HG03575 (cell line): ENCODE data around the gene COL23A1.

ENCODE experiments used
- ATAC-seq: cut with Tn5 transposase; IDR thresholded peaks from one replicate; pipeline ENCODE4 v1.9.1; 2021; ENCODE audit not compliant: unreplicated experiment, insufficient number of reproducible peaks, low FRiP score; ENCODE audit errors: extremely low read depth

COL23A1 gene

DNA sequence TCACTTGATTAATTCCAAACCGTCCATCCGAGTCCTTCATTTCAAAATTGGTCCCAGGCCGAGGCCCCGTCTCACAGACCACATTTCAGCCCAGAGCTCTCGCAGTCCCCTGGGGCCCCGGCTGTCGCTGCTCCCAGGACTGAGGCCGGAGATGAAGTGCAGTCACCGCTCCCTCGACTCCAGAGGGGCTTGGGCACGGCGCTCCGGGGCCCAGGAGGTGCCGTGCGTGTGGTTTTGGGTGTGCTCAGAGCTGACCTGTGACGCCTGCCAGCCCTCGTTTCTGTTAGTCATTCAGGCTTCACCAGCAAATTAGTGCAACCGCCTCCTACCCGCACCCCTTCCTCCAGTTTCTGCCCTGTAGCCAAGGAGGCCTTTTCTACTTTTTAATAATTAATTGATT lies 308.9 kb downstream of the COL23A1 start:
- no peak for ATAC-seq

DNA sequence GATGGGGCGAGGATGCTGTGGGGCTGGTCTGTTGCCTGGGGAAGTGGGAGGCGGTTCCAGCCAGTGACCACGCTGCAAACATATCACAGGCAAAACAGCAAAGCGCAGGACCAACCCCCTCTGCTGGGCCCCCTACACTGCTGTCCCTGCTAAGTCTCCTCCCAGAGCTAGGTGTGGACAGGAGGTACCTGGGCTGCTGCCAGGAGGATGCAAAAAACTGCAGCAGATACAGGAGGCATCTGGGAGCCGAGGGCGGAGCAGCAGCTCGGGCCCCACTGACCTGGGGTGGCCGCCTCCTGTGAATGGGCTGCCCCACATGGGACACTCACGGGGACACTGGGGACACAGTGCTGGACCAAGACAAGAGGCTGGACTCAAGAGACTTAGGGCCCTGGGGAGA lies 309.6 kb downstream of the COL23A1 start:
- no peak for ATAC-seq

DNA sequence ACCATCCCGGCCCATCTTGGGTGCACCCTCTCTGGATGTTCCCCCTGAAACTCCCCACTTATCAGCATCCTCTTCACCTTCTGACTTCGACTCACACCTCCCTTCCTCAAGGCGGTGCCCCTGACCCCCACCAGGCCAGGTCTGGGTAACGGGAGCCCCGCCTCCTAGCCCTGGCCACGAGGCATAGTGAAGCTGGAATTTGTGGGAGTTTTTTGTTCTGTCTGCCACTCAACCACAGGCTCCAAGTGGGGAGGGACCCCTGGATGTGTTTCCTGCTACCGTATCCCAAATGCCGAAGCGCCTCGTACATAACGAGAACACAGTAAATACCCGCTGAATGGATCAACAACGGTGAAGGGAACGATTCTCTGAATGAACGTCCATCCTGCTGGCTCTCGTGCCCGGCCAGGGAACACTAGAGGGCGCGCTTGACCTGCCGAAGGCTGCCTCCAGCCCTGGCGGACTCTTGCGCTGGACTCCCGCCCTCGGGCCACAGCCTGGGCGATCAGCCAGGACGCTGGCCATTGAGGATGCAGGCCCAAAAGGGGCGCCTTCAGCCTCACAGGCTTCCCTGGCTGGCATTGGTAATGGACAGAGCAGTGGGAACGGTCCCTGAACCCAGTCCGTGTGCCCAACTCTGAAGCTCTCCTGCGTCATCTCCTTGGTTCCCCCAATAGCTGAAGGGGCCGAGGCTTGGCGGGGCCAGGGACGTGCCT lies 310.3 kb downstream of the COL23A1 start:
- ATAC-seq = no peak

DNA sequence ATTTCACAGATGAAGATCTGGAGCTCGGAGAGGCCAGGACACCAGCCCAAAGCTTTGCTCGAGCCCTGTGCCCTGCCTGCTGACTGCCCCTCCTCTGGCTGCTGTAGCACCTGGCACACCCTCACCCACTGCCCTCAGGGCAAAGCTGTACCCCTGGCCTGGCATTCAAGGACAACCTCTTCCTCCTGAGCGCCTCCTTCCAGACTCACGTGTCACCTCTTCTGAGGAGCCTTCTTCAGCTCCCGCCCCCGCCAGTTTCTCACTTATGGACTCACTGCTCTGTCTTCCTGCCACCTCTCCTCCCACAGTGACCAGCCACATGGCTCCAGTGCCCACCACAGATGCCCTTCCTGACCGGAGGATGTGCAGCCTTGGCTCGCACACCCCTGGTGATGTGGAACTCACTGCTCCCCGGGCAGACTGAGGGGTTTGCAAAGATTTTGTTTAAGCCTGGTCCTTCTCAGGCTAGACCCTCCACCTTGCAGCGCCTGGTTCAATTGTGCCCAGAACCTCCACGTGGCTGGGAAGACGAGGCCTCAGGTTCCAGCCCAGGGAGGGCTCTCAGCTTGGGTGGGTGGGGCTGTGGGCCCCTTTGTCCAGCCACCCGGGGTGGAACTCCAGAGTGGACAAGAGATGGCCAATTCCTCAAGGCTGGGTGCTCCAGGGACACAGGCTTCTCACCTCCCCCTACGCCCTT lies 311.0 kb downstream of the COL23A1 start:
- no peak for ATAC-seq

DNA sequence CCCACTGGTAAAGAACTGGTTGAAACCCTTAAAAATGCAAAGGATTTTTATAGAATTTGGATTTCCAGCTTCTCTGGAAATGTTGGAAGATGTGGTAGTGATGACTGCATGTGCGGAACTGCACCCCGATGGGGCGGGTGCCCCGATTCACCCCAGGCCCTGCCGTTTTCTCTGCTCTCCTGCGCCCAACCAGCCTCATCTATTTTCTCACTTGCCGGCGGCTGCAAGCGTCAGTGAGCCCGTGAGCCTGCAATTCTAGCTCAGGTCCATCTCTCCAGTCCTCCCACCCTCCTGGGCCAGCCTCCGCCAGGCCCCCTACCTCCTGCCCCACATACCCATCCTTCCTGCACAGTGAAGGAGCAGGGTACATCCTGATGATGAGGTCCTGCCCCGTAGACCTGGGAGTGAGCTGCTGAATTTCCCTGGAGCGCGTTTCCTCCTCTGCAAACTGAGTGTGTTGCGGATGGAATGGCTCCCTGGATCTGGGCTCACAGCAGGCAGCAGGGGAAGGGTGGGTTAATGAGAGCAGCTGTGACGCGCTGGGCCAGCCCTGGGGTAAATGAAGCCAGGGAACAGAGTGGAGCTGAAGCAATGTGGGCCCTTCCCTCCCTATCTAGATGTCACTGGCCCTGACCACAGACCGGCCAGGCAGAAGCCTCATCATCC lies 311.7 kb downstream of the COL23A1 start:
- ATAC-seq = no peak

DNA sequence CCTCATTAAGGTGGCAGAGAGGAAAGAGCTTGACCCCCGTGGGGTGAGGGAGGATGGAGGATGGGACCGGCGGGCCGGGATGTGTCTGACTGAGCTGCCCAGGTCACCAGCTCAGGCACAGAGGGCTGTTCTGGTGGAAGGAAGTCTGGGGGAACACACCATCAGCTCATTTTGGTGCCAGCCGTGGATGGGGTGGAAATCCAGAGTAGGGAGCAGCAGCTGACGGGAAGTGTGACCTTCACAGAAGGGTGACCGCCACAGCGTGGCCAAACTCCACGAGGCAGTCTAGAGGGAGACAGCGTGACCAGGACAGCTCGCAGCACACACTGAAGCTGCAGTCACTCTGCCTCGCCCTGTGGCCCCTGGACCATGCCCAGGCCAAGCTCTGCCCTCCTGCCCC lies 312.3 kb downstream of the COL23A1 start:
- no peak for ATAC-seq

DNA sequence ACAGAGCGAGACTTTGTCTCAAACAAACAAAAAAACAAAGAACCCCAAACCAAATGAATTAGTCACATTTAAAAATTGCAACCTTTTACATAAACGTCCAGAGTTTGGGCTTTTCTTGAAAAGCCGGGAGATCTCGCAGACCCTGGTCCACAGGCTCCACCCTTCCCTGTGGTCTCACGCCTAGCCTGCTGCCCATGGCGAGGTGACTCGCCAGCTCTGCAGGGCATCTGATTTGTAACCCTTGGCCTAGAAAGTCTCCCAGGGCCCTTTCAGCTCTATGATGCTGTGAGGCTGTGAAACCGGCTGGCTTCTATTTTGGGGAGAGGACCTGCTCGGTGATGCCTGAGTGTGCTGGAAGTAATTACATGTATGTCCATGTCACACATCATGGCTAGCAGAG lies 312.8 kb downstream of the COL23A1 start:
- no peak for ATAC-seq

DNA sequence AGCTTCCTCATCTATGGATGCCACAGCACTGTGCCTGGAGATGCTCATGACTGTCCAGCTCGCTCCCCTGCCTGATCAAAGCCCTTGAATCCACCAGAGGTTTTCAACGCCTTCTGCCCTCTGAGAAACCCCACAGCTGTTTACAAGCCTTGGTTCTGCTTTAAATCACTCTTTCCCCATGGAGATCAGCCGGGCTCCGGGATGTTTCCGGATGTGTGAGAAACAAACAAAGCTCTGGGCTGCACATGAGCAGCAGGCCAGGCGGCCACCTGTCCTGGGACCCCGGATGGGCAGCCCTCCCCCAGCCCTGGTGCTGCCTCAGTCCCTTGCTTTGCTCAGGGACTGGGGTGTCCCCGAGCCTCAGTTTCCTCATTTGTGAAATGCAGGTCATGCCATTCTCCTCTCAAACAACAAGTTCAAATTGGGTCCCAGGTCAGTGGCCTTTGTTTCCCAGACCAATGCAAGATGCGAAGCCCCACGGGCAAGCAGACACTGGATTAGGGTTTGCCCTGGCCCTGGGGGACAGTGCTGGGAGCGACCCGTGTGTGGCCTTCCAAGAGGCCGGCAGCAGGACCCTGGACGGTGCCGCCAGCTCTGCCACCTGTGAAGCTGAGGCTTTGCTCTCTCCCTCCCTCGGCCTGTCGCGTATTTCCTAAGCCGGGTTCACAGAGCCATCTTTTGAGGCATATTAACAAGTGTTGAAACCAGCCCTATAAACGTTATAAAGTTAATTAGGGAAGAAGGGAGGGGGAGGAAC lies 315.2 kb downstream of the COL23A1 start:
- ATAC-seq = no peak

DNA sequence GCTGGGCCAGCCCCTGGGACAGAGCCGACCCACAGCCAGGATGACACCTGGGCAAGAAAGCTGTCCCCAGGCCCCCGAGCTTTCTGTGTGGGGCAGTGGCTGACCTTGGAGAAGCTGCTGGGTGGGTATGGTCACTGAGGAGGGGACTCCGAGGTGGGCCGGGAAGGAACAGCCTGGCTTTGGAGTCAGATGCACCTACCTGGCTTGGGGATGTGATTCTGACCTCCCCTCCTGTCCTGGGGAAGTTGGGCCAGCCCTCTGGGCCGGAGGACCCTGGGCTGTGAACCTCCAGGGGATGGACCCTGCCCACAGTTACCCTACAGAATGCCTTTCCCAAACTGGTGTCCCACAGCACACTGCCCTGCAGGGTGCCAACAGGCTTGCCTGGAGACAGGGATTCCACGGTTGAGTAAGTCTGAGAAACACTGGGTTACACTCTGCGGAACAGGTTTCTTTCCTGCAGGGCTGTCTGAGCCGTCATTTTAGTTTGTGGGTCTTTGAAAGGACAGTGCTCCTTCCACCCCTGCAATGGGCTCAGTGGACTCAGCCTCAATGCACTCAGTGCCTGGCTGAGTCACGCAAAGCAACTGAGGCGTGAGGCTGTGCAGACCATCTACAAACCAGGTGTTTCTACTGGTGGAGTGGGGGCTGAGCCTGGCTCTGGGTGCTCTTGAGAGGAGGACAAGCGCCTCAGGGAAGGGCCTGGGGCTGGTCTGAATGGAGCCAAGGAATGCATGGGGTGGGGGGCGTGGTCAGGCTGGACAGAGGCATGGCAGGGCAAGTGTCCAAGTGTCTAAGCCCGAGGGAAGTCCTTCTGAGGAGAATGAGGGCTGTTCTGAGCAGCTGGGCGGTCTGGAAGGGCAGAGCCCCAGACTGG lies 316.3 kb downstream of the COL23A1 start:
- ATAC-seq = no peak

DNA sequence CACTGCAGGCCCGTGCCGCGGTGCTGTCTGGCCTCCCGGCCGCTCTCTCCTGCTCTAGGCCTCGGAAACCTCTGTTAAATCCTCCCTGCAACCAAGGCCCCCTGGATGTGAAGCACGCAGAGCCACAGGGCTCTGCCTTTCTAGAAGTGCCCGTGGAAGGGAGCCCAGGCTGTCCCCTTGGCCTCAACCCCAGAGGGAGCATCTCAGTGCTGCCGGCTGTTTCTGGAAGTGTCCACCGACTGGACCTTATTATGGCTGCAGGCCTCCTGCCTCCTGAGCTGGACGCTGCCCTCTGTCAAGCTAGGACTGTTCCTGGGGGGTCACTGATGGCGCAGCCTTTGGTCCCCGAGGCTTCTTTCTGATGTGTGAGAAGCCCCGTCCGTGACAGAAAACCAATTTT lies 317.2 kb downstream of the COL23A1 start:
- no peak for ATAC-seq

DNA sequence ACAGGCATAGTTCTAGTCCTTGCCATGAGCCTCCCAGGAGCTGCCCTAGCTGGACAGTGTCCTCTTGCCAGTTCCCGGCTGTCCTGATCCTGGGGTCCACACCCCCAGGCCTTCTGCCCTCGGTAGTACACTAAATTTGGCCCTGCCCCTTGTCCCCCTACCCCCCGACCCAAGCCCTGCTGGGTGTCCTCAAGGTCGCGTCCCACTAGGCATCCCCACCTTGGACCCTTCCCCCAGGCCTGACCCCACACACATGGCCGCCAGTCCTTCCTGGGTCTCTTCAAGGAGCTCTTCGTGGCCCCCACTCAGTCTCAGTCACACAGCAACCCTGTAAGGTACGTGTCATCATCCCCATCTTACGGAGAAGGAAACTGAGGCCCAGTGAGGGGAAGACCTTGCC lies 317.6 kb downstream of the COL23A1 start:
- ATAC-seq = no peak

DNA sequence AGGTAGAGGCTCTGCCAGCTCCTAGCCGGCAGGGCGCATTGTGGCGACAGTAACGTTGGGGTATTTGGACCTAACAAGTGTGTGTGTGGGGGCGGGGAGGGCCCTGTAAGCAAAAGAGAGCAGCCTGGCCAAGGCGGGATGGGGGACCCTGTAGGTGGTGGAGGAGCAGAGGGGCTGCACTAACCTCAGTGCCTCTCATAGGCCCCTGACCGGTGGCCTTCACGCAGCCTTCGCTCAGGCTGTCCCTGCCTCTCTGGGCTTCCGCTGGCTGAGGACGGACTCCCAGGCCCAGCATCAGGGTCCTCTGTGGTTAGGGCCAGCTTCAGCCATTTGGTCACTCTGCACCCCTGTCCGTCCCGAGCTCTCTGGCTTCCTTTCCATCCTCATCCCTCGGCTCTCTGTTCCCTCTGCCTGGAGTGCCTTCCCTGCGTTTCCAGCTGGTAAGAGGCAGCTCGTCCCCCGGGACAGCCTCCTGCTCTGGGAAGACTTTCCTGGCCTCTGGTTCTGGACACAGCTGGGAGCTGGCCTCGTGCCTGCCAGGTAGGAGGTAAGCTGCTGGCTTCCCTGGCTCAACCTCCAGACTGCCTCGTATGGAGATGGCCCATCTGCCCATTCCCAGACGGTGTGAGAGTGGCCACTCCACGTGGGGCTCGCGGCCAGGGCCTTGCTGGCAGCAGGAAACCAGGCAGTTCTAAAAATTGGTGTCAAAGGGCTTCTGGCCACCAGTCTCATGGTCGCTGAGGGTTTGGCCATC lies 318.3 kb downstream of the COL23A1 start:
- no peak for ATAC-seq

DNA sequence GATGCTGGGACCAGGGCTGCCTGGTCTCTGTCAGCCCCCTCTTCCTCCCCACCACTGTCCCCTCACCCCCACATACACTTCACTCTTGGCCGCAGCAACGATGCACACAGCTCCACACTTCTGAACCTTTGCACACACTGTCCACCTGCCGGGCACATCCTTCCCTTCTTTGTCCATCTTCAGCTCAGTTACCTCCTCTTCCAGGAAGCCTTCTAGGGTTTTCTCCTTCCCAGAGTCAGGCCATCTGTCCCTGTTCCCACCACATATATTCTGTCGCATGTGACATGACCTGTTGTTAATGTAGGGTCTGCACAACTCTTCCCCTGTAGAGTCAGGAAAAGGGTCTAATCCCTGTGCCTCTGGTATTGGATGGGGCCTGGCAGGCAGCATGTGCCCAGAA lies 319.0 kb downstream of the COL23A1 start:
- ATAC-seq = no peak

DNA sequence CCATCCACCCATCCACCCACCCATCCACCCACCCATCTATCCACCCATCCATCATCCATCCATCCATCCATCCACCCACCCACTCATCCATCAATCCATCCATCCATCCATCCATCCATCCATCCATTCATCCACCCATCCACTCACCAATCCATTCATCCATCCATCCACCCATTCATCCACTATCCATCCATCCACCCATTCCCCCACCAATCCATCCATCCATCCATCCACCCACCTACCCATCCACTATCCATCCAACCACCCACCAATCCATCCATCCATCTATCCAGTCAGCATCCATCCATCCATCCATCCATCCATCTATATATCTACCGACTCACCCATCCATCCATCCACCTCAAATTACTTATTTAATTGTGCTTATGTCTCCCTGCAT lies 320.7 kb downstream of the COL23A1 start:
- ATAC-seq = no peak

DNA sequence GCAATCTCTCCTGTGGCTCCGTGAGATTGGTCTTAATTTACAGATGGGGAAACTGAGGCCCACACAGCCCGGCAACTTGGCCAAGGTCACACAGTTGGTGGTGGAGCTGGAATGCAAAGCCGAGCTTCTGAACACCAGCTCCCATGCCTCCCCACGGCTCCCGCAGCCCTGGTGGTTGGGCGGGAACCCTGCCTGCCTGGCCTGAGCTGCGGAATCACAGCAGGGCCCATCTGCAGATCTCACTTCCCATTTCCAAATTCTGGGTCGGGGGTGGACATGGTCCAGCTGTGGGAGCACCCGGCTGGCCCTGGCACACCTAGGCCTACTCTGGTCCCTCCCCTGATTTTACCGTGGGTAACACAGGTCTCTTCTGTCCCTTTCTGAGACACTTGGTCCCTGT lies 322.3 kb downstream of the COL23A1 start:
- ATAC-seq = no peak

DNA sequence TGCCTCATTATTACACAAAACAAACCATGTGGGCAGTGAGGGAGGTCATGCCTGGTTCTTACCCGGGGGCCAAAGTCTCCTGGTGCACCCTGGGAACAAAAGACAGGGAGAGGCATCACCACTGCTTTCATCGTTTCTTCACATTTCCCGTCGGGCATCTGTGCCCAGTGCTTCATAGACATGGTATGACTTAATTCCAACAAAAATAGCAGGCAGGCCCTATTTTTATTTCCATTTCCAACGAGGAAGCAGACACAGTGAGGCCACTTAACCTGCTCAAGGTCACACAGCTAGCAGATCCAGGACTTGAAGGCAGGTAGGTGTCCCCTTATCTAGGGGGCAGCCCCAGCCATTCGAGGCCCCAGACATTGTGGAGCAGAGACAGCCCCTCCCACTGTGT lies 322.9 kb downstream of the COL23A1 start:
- ATAC-seq = no peak

DNA sequence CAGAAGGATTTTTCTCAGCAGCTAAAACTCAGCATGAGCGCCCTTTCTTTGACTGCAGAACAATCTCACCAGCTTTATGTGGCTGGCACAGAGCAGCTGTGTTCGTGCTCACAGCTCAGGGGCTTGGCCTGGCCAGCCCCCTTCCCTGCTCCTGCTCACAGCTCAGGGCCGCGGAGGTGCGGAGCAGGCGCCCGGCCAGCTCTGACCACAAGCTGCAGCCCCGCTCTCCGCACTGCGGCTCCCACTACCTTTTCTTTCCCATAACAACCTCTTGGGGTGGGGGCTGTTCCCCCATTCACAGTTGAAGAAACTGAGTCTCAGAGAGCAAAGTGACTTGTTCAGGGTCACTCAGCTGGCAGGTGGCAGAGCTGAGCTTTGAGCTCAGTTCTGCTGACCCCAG lies 323.6 kb downstream of the COL23A1 start:
- no peak for ATAC-seq

DNA sequence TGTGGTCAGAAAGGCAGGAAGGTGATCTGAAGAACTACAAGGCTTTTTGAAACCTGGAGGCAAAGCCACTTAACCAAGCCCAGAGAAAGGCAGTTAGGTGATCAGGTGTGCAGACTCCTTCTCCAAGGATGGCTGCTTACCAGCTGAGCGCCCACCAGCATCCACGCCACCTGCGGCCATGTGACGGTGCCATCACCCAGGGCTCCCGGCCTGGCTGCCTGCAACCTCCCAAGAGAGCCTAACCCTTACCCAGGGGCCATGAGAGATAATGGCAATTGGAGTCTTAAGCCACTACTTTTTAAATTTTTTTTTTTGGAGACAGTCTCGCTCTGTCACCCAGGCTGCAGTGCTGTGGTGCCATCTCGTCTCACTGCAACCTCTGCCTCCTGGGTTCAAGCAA lies 324.4 kb downstream of the COL23A1 start:
- ATAC-seq = no peak
